ENCODE data around the gene PPRC1.

PPRC1 gene

DNA sequence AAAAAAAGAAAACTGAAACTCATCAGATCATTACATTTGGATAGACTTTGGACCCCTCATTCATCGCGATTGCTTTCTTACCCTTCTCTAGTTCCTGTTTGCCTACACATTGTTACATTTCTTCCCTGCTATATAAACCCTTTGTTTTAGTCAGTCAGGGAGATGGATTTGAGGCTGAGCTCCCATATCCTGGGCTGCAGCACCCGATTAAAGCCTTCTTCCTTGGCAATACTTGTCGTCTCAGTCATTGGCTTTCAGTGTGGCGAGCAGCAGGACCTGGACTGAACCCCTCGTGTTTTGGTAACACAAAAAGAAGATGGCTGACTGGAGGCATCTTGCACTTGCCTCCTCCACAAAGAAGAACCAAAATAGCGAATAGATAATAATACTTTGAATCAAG, 59.1 kb downstream of the PPRC1 start:
- DNase-seq, result no peak

GRCh38 chr10:102195296-102195870, 62.5 kb downstream of the PPRC1 start:
- no peak for DNase-seq

- no peak for DNase-seq
Observed at GRCh38 chr10:102196893-102197292, 64.1 kb downstream of the PPRC1 start.

DNA sequence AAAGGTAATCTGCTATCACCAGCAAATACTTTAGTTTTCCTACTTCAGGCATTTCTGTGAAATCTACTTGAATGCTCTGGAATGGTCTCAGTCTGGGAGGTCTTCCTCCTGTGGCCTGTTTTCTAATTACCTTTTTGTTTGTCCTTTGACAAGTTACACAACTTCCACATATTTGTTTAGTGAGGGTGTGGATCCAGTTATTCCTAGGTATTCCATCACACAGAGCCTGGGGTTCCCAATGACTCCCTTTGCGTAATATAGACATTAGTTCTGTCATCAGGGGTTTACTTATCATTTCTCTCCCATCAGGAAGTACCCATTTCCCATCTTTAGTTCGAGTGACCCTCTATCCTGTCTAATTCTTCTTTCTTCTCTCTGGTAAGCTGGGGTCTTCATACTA, 65.2 kb downstream of the PPRC1 start:
- DNase-seq, result no peak

Data from activated naive CD4-positive, alpha-beta T cell (primary cell).